ENCODE data around the gene HSPA9.
A peak's percentile ranks its signal among the peaks of the same experiment; 100 is the strongest.

HSPA9 gene

GRCh38 chr5:138553437-138554095, 21.6 kb downstream of the HSPA9 start:
- Mint-ChIP-seq H3K27ac (no peak overlapping the region), H3K9me3 (no peaks in the 10 kb centered on the region), H3K4me3 (no peak overlapping the region), H3K36me3 (peaks cover 54% of the 10 kb centered on the region), H3K4me1 (peaks cover 3% of the 10 kb centered on the region), H3K27me3 (no peaks in the 10 kb centered on the region)
- ATAC-seq: no peak

DNA sequence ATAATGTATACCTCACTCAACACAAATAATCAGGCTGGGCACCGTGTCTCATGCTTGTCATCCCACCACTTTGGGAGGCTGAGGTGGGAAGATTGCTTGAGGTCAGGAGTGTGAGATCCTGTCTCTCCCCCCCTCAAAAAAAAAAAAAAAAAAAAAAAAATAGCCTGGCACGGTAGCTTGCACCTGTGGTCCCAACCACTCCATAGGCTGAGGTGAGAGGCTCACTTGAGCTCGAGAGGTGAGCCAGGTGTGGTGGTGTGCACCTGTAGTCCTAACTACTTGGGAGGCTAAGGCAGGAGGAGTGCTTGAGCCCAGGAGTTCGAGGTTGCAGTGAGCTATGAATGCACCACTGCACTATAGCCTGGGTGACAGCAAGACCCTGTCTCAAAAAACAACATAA, 22.5 kb downstream of the HSPA9 start:
- H3K9me3 Mint-ChIP-seq: no peaks in the 10 kb centered on the region

GRCh38 chr5:138549414-138549813, 25.8 kb downstream of the HSPA9 start:
- H3K36me3 Mint-ChIP-seq: peaks cover 28% of the 10 kb centered on the region
- H3K9me3 Mint-ChIP-seq: no peaks in the 10 kb centered on the region
- H3K4me1 Mint-ChIP-seq: peaks cover 44% of the 10 kb centered on the region
- H3K27me3 Mint-ChIP-seq: no peaks in the 10 kb centered on the region
- no peak overlapping the region for H3K27ac Mint-ChIP-seq
- H3K4me3 Mint-ChIP-seq: no peak overlapping the region
- no peak for ATAC-seq

More for the DNA sequence above, 22.5 kb downstream of the HSPA9 start:
- no peak overlapping the region for H3K4me3 Mint-ChIP-seq
- H3K4me1 Mint-ChIP-seq: peaks cover 12% of the 10 kb centered on the region
- H3K36me3 Mint-ChIP-seq: peaks cover 52% of the 10 kb centered on the region
- H3K27ac Mint-ChIP-seq: no peak overlapping the region
- H3K27me3 Mint-ChIP-seq: no peaks in the 10 kb centered on the region
- ATAC-seq: no peak

GRCh38 chr5:138545919-138546562, 29.2 kb downstream of the HSPA9 start:
- Mint-ChIP-seq H3K9me3 (no peaks in the 10 kb centered on the region), H3K4me1 (peaks cover 66% of the 10 kb centered on the region), H3K36me3 (peaks cover 18% of the 10 kb centered on the region), H3K27me3 (no peaks in the 10 kb centered on the region), H3K4me3 (no peak overlapping the region), H3K27ac (peak overlapping the region; percentile 100)
- no peak for ATAC-seq

DNA sequence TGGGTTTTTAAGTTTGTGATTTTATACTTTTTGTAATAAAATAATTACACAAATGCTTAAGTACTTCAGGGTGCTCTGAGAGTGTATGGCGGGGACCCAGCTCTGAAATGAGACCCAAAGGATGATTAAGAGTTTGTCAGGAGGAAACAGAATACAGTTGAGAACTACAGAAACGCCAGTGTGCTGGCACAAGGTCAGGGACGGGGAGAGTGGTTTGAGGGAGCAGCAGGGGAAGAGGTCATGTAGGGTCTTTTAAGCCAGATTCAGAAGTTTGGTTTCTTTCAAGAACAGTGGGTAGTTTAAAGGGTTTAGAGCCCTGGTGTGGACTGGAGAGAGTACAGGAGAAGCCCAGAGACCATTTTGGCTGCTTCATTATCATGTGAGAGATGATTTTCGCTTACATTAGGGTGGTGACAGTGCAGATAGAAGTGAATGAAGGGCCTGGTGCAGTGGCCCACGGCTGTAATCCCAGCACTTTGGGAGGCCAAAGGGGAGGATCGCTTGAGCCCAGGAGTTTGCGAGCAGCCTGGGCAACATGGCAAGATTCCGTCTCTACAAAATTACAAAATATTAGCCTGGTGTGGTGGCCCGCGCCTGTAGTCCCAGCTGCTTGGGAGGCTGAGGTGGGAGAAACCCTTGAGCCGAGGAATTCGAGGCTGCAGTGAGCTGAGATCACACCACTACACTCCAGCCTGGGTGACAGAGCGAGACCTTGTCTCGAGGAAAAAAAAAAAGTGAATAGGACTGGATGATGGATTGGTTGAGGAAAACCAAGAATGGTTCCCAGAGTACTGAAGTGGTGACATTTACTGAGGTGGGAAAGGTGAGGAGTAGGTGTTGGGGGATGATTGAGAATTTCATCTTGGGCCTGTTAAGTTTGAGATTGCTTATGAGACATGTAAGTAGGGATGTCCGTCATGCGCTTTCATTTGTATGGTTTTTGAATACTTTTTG, 30.7 kb downstream of the HSPA9 start:
- H3K4me1 Mint-ChIP-seq: peaks cover 78% of the 10 kb centered on the region

DNA sequence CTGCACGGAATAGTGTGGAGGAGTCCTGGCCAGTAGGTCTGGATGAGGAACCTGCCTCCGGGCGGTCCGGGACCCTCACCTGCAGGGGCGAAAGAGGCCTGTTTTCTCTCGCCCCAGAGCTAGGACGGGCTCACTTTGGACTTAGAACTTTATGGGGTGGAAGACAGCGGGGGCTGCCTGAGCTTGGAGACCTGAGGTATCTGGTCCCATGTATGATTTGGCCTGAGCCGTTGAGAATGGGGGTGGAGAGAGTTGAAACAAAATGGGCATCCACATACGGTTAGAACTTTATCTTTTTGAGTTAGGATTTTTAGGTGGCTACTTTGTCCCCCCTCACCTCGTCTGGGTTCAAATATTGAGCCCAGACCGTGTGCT, 31.5 kb downstream of the HSPA9 start:
- Mint-ChIP-seq H3K36me3 (peaks cover 17% of the 10 kb centered on the region), H3K4me1 (peaks cover 84% of the 10 kb centered on the region), H3K27ac (peak overlapping the region; percentile 100), H3K27me3 (no peaks in the 10 kb centered on the region), H3K4me3 (peak overlapping the region; percentile 97), H3K9me3 (no peaks in the 10 kb centered on the region)
- peak; percentile 77 for ATAC-seq

More for the DNA sequence above, 30.7 kb downstream of the HSPA9 start:
- no peaks in the 10 kb centered on the region for H3K27me3 Mint-ChIP-seq
- no peak for ATAC-seq
- H3K27ac Mint-ChIP-seq: peak overlapping the region; percentile 100
- no peaks in the 10 kb centered on the region for H3K9me3 Mint-ChIP-seq
- peak overlapping the region; percentile 97 for H3K4me3 Mint-ChIP-seq
- peaks cover 20% of the 10 kb centered on the region for H3K36me3 Mint-ChIP-seq

DNA sequence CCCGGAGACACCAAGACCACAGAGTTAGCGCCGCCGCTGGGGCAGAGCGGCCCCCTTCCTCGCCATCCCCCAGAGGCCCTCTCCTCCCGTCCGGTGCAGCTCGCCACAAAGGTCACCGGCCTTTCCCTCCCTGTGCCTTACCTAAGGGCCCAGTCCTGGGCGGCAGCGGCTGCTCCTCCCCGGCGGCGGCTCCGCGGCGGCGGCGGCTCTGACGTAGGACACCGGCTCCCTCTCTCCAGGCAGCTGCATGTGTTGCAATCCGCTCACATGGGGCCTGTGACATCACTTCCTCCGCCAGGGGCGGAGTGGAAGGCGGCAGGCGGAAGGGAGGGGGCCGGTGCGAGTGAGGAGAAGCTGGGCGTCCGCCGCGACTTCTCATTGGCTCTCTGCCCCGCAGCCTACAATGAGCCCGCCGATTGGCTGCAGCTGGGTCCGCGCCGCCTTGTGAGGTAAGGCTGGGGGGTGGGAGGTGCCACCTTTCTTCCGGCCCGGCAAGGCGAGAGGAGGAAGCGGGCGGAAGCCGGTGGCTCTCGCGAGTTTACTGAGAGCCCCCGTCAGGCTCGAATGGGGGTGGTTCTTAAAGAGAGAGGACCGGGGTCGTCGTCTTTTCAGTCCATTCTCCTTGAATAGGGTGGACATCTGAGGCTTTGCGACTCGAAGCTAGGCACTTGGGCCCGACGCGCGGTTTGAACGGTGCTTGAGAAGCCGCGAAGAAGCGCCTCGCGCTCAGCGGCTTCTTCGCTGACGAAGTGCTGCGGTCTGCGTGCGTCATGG, 32.1 kb downstream of the HSPA9 start, which contains the start of gene ETF1:
TSS of gene ETF1 (minus strand) at position 281 of the 774 bp plus-strand sequence. CDS start 318 bp downstream, outside the sequence.
- ATAC-seq: peak; percentile 99
- H3K36me3 Mint-ChIP-seq: peaks cover 13% of the 10 kb centered on the region
- peak within 1 kb of the TSS; percentile 97 for H3K4me3 Mint-ChIP-seq
- H3K4me1 Mint-ChIP-seq: peaks cover 78% of the 10 kb centered on the region
- H3K27me3 Mint-ChIP-seq: no peaks in the 10 kb centered on the region
- H3K27ac Mint-ChIP-seq: peak within 1 kb of the TSS; percentile 100
- H3K9me3 Mint-ChIP-seq: no peaks in the 10 kb centered on the region

DNA sequence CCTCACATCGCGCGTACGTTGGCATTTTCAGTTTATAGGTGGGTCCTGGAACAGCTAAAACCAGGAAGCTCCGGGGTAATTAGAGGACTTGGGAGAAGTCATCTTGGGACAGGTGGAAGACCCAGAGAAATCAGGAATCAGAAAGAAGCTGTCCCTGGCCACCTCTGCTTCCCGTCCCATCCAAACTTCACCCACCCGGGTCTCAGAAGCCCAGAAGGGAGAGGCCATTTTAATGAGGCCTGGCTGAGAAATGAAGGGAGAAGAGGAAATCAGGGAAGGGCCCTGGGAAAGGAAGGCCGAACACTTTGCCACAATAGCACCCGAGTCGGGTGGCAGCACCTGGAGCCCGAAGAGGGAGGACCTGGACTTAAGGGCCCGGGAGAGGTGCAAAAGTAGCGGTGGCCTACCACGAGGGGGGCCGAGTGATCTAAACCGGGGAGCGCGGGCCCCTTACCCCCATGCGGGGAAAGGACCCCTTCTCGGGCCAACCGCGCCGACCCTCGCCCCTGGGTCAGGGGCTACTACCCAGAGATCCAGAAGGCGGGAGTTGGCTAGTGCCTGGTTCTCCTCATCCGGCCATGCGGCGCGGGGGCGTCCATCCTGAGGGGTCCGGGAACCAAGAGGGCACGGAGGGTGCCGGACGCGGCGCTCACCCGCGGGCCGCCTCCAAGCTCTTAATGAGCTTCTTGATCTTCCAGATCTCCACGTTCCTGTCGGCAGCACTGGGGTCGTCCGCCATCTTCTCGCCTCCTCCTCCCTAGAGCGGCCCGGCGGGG, 32.8 kb downstream of the HSPA9 start:
- H3K9me3 Mint-ChIP-seq: no peaks in the 10 kb centered on the region
- peak overlapping the region; percentile 100 for H3K27ac Mint-ChIP-seq
- H3K4me1 Mint-ChIP-seq: peaks cover 71% of the 10 kb centered on the region
- peak overlapping the region; percentile 97 for H3K4me3 Mint-ChIP-seq
- H3K27me3 Mint-ChIP-seq: no peaks in the 10 kb centered on the region
- ATAC-seq: no peak
- peaks cover 10% of the 10 kb centered on the region for H3K36me3 Mint-ChIP-seq

DNA sequence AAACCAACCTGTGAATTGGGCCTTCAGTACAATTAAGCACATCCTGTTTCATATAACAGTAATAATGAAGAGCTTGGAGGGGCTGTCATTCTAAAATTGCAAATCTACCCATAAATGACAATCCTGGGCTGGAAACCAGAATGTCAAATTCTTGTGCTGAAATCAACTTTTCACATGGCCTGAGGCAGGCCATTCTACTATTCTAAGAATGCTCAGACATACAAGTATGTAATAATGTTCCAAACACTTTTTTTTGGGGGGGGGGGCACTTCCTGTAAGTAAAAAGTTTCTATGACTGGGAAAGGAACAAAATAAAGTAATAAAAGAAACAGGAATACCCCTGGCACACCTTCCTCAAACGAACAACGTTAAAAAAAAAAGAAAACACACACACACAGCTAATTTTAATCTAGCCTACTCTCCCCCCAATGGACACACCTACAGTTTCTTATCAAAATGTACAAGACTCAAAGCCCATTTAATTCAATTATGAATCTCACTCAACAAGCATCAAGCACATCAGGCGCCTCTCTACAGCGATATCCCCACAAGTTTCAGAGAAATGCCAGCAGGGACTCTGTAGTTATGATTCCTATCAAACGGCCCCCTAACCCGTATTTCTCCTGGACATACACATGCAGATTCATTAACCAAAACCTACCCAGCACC, 33.6 kb downstream of the HSPA9 start:
- peaks cover 10% of the 10 kb centered on the region for H3K36me3 Mint-ChIP-seq
- peaks cover 71% of the 10 kb centered on the region for H3K4me1 Mint-ChIP-seq

GRCh38 chr5:138539791-138540190, 35.4 kb downstream of the HSPA9 start:
- H3K9me3 Mint-ChIP-seq: no peaks in the 10 kb centered on the region
- H3K36me3 Mint-ChIP-seq: peaks cover 16% of the 10 kb centered on the region
- no peaks in the 10 kb centered on the region for H3K27me3 Mint-ChIP-seq
- peaks cover 52% of the 10 kb centered on the region for H3K4me1 Mint-ChIP-seq
- peak overlapping the region; percentile 17 for H3K27ac Mint-ChIP-seq
- no peak for ATAC-seq
- no peak overlapping the region for H3K4me3 Mint-ChIP-seq

More for the DNA sequence above, 33.6 kb downstream of the HSPA9 start:
- Mint-ChIP-seq H3K27me3 (no peaks in the 10 kb centered on the region), H3K27ac (peak overlapping the region; percentile 100), H3K4me3 (peak overlapping the region; percentile 97), H3K9me3 (no peaks in the 10 kb centered on the region)
- ATAC-seq: no peak

DNA sequence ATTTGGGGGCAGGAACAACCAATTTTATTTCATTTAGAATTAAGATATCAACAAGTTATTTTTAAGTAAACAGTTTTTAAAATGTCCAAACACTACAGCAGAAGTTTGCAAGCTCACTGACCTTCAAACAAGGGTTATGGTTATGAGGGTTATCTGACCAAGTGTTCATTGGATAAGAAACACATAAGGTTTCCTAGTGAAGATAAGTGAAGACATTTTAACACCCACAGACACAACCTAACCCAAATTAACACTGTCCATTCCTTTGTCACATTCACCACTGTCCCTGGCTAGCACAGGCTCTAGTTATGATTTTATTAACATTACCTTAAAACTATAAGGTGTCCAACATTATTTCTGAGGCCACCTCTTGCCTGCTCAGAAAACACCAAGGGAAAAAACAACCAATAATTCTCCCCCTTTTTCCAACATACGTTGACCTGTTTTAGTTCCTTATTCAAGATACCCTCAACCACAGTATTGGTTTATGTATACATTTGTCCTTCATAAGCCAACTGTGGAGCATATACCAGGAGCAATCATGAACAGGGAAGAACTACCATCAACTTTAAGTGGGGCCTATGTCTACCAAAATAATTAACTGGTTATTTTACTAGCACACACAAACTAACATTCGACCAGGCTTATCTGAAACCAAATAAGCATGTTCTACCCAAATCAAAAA, 36.1 kb downstream of the HSPA9 start:
- H3K36me3 Mint-ChIP-seq: peaks cover 16% of the 10 kb centered on the region
- no peak for ATAC-seq
- no peak overlapping the region for H3K4me3 Mint-ChIP-seq
- H3K27me3 Mint-ChIP-seq: no peaks in the 10 kb centered on the region
- H3K4me1 Mint-ChIP-seq: peaks cover 51% of the 10 kb centered on the region
- no peaks in the 10 kb centered on the region for H3K9me3 Mint-ChIP-seq
- peak overlapping the region; percentile 17 for H3K27ac Mint-ChIP-seq

DNA sequence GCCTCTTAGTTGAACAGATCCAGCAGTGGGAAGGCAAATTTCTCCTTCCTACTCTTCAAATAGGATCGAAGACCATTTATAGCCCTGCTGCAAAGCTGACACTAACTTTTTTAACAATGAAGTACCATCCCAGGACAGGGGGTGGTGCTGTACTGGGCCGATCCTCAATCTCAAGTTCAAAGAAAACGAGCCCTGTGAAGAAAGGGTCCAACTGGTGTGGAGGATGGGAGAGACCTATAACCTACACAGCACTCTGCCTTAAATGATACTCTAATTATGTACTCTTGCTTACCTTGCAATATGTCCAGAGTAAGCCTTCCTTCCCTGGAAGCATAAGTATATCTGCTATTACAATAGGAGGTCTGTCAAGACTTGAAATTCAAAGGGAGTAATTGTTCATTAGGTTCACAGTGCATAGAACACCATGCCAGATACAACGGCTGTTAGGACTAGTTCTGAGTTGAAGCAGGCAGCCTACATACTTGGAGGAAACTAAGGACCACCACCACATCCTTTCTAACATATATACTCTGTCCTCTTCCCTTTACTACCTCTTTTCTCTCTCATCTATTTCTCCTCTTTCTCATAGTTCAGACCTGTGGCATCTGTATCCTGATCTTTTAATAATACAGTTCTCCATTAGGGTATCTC, 38.4 kb downstream of the HSPA9 start:
- ATAC-seq: no peak
- Mint-ChIP-seq H3K36me3 (peaks cover 16% of the 10 kb centered on the region), H3K27ac (no peak overlapping the region), H3K27me3 (no peaks in the 10 kb centered on the region), H3K4me3 (no peak overlapping the region), H3K9me3 (no peaks in the 10 kb centered on the region), H3K4me1 (peaks cover 58% of the 10 kb centered on the region)

DNA sequence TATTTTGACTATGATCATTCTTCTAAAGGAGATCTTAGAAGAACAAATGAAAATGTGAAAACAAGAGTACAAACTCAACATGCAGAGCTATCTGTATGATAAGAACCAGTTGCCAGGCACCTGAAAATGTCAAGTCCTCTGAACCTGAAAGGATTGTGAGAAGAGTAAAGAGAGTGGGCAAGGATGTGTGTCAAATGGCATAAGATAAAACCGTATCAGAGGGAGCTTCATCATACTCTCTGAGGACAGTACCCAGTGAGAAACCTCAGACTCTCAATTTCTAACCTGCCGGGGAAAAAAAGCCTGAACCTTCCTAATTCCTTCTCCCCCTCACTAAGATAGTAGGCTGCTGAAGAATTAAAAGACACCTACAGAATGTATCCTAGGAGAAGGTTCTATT, 39.0 kb downstream of the HSPA9 start:
- Mint-ChIP-seq H3K36me3 (peaks cover 20% of the 10 kb centered on the region), H3K27ac (peak overlapping the region; percentile 27), H3K9me3 (no peaks in the 10 kb centered on the region), H3K27me3 (no peaks in the 10 kb centered on the region), H3K4me1 (peaks cover 58% of the 10 kb centered on the region), H3K4me3 (no peak overlapping the region)
- no peak for ATAC-seq
